NCI-H2196 (cell line): ENCODE measurements around the gene NADSYN1.

ENCODE experiments used
- DNase-seq: peaks from one replicate; lab custom pipeline; 2025; ENCODE audit not compliant: unreplicated experiment; lab: John Stamatoyannopoulos, UW

Gene NADSYN1

GRCh38 chr11:71472941-71473792, 20.2 kb downstream of the NADSYN1 start:
- no peak for DNase-seq

GRCh38 chr11:71473793-71474080, 20.7 kb downstream of the NADSYN1 start:
- no peak for DNase-seq

GRCh38 chr11:71474141-71474770, 21.3 kb downstream of the NADSYN1 start:
- DNase-seq: no peak

- DNase-seq: no peak
Measured at GRCh38 chr11:71474771-71475483, 21.9 kb downstream of the NADSYN1 start.

- no peak for DNase-seq
Measured at GRCh38 chr11:71476031-71476430, 23.0 kb downstream of the NADSYN1 start.

- no peak for DNase-seq
Measured at GRCh38 chr11:71476926-71477640, 24.1 kb downstream of the NADSYN1 start.

GRCh38 chr11:71477641-71478527, 24.9 kb downstream of the NADSYN1 start:
- no peak for DNase-seq

- no peak for DNase-seq
Measured at GRCh38 chr11:71478528-71478840, 25.5 kb downstream of the NADSYN1 start.

- no peak for DNase-seq
Measured at GRCh38 chr11:71481101-71481960, 28.3 kb downstream of the NADSYN1 start.

GRCh38 chr11:71482216-71482615, 29.2 kb downstream of the NADSYN1 start:
- no peak for DNase-seq

- no peak for DNase-seq
Measured at GRCh38 chr11:71482746-71483364, 29.9 kb downstream of the NADSYN1 start.

- DNase-seq: no peak
Measured at GRCh38 chr11:71483692-71484091, 30.7 kb downstream of the NADSYN1 start.

- no peak for DNase-seq
Measured at GRCh38 chr11:71484248-71485062, 31.5 kb downstream of the NADSYN1 start.

GRCh38 chr11:71485063-71485399, 32.0 kb downstream of the NADSYN1 start:
- no peak for DNase-seq

- no peak for DNase-seq
Measured at GRCh38 chr11:71485466-71485865, 32.5 kb downstream of the NADSYN1 start.

GRCh38 chr11:71486320-71486719, 33.3 kb downstream of the NADSYN1 start:
- DNase-seq: no peak

GRCh38 chr11:71488681-71489270, 35.8 kb downstream of the NADSYN1 start:
- no peak for DNase-seq
